Ramos (cell line): Measurements from ENCODE around the gene SDCCAG8.
"Not testable (repeated sequence)": the region's sequence is repeated elsewhere in the genome, so short reads cannot be mapped to it uniquely, and the experiment has no call there.

Source experiments
- in situ Hi-C: fragments of 300-500 bp; cut with MboI; formaldehyde crosslinking; loops from one replicate; pipeline ENCODE4 v1.14.3; 2022; ENCODE audit warnings: low sequenced_read_pairs; ENCODE audit not compliant: unreplicated experiment

Gene SDCCAG8

DNA sequence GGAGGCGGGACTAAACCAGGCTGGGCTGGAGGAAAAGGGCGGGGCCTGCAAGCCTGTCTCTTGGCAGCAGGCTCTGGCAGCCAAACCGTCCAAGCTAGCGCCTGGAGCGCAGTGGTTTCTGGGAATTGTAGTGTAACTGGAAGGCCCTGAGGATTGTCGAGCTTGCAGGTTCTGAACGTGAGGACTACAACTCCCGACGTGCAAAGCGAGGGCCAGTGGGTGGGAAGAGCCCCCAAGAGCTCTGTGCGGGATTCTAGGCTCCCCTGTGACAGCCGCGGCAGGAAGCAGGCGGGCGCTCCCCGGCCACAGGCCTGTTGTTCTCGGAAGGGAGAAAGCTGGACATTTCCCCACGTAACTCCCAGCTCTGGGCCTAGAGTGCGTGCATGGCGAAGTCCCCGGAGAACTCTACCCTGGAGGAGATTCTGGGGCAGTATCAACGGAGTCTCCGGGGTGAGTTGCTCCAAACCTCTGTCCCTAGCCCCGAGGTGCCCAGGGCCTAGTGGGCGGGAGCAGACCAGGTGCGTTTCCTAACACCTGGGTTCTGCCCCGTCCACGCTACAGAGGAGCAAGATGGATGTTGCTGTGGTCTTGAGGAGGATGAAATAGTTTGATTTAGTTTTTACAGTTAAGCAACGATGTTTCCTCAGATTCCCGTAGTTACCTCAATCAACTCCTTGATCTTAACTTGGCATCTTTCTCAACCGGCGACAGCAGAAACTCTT, at the start of gene SDCCAG8:
TSS of gene SDCCAG8 (plus strand) at position 251 of the 722 bp plus-strand sequence. CDS start at position 384, 133 bp downstream.
- in situ Hi-C loops = no loop called here

DNA sequence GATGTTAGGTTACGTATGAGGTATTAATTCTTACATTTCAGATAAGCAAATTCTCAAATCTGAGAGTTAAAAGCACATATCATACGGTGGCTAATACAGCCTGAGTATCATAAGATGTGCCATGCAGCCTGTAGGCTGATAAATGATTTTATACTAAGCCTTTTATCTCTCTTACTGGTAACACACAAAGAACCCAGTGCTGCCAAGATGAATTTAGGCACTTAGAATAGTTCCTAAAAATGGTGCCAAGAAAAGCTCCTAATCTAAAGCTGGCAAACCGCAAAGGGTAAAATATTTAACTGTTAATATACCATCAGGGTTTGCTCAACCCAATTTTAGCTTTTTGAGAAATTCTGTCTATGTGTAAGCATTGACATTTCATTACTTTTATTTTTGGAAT, 43.9 kb upstream of the SDCCAG8 start:
- in situ Hi-C loops = not testable (repeated sequence)

DNA sequence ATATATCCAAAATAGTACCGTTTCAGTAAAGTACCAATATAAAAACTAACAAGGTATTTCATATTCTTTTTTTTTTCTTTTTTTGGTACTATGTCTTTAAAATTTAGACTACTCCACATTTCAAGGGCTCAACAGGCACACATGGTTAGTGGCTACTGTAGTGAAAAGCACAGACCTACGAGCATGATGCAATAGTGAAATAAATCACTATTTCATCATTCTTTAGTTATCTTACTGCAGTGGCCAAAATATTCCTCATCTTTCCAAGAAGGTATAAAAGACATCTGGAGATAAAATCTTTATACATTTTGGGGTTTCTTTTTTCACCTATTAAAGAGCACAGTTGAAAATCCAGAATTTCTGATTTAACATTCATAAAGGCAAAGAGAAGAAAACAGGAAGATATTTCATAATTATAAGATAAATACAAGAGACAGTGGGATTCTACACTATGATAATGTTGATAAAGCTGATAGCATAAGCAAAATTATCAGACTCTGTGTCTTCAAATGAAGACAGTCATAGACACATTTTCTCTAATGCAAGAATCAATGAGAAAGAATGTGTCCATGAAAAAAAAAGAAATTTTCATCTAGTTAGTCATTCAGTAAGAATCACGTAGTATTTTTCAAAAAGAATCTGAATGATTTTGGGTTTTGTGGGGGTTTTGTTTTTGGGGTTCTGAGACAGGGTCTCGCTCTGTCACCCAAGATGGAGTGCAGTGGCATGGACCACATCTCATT, 42.6 kb upstream of the SDCCAG8 start:
- in situ Hi-C loops = no loop called here

DNA sequence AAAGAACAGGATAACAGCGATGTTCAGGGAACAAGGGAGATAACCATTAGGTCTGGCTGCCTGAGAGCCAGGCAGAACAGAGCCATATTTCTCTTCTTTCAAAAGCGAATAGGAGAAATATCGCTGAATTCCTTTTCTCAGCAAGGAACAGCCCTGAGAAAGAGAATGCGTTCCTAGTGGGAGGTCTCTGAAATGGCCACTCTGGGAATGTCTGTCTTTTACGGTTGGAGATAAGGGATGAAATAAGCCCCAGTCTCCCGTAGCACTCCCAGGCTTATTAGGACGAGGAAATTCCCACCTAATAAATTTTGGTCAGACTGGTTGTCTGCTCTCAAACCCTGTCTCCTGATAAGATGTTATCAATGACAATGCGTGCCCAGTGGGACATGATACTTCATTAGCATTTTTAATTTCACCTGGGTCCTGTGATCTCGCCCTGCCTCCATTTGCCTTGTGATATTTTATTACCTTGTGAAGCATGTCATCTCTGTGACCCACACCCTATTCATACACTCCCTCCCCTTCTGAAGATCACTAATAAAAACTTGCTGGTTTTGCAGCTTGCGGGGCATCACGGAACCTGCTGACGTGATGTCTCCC, 40.5 kb upstream of the SDCCAG8 start:
- in situ Hi-C loops = not testable (repeated sequence)

- in situ Hi-C loops = no loop called here
Measured at GRCh38 chr1:243216741-243217140, 39.1 kb upstream of the SDCCAG8 start.

- in situ Hi-C loops = no loop called here
Measured at GRCh38 chr1:243217349-243217748, 38.5 kb upstream of the SDCCAG8 start.

- in situ Hi-C loops = no loop called here
Measured at GRCh38 chr1:243218059-243218458, 37.8 kb upstream of the SDCCAG8 start.

GRCh38 chr1:243227622-243228021, 28.2 kb upstream of the SDCCAG8 start:
- in situ Hi-C loops = no loop called here

- in situ Hi-C loops = no loop called here
Measured at GRCh38 chr1:243229526-243229925, 26.3 kb upstream of the SDCCAG8 start.

GRCh38 chr1:243230914-243231313, 24.9 kb upstream of the SDCCAG8 start:
- in situ Hi-C loops = no loop called here

- in situ Hi-C loops = no loop called here
Measured at GRCh38 chr1:243233908-243234307, 21.9 kb upstream of the SDCCAG8 start.

- in situ Hi-C loops = no loop called here
Measured at GRCh38 chr1:243234978-243235647, 20.7 kb upstream of the SDCCAG8 start.

DNA sequence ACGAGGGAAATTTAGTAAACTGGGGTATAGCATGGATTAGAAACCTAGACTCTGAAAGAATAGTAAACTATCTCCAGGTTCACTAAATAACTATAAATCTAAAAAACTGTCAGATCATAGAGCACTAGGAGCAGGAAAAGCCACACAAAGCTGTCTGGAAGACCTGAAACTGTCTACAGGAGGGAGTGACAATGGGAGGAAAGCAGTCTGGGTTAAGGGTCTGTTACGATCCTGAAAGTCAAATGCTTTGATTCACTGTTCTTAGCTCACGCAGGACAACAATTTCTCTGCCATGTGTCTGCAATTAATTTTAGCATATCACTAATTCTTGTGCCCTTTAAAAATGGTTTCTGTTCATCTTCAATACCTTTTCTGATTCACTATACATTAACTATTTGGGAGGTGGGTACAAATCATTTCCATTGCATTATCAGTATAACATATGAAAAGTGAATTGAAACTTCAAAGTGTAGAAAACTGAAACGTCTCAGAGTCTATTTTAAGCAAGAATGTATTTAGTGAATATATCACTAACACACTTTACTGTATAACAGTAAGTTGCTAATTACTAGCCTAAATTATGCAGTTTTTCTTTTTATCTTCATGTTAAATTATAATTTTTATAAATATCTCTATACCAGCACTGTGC, 19.1 kb upstream of the SDCCAG8 start:
- in situ Hi-C loops = no loop called here

- in situ Hi-C loops = no loop called here
Measured at GRCh38 chr1:243244432-243244841, 11.4 kb upstream of the SDCCAG8 start.

DNA sequence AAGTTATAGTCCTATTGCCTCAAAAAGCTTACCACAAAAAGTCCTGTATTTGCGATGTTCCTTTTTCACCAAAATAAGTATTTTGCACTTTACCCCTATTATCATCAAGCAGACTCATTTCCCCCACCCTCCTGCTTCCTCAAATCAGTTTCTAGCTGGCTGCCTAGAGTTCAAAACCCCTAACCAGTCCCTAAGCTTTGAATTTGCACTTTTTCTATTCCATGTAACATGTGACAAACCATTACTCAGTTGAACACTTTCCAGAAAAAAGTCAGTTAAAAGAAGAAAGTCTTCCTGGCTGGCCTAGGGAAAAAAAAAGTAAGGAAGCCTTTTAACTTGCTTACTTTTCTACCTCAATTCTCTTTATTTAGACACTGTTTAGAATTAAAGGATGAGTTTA, 8.9 kb upstream of the SDCCAG8 start:
- in situ Hi-C loops = no loop called here

DNA sequence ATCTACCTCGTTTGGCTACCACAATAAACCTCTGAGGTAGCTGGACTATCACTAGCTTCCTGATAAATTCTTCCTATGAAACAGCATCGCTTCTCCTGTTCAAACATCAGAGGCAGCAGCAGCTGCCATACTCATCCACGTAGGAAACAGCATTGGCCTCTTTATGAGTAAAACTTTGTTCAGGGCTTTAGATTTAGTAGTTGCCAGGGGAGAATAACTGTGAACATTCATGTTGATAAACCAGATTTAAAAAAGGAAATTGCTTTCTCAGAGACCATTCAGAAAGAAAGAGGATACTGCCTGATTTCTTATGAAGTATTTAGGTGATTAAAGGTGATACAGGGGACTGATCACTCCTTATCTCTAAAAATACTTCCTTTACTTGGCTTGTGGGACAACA, 7.9 kb upstream of the SDCCAG8 start:
- in situ Hi-C loops = no loop called here

- in situ Hi-C loops = no loop called here
Measured at GRCh38 chr1:243249214-243249613, 6.6 kb upstream of the SDCCAG8 start.

- in situ Hi-C loops = no loop called here
Measured at GRCh38 chr1:243250102-243250501, 5.7 kb upstream of the SDCCAG8 start.

DNA sequence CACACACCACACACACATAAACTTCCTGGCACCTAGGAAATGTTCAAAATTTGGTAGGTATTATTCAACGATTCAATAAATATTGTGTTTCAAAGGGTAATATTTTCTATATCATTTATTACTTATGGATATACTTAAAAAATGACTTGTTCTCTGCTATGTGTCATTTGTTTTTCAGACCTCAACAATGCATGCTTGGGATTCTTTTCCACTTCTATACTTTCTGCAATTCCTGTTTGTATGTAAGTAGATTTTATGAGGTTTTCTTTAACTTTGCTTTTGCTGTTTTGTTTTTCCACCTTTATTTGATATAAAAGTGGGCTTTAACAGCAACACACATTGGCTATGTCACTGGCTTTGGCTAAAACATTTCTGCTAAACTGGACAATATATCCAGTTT, 4.3 kb upstream of the SDCCAG8 start:
- in situ Hi-C loops = no loop called here

DNA sequence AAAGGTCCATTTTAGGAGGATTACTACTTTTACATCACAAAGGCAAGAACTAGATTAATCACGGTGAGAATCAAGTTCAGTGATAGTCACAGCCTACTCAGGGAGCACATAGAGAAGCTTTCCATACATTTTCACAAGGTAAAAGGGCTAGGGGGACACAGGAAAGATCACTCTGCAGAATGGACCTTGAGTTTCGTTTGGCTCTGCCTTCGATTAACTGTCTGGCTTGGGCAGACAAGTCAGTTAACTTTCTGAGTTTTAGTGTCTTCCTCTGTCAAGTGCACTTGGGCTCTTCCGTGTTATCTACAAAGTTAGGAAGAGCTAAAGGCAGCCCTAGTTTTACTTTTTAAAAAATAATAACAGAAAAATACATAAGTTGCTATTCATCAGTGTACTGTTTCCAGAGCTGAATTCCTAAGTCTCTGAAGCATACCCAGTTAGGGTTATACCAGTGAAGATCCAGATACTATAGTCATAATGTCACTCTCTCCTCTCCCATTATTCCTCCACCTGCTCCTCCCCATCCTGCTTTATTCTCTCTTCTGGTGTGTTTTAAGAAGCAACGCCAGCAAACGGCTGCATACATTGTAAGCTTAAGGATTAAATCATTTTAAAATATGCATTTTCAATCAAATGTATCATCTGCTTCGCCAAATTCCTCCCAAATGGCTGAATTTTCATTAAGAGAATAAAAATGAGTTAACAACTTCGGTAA, 2.5 kb upstream of the SDCCAG8 start:
- in situ Hi-C loops = no loop called here
